Cortex of kidney (tissue), 1 donor: ENCODE measurements around the gene ASTN2.
"Not testable (repeated sequence)": the region's sequence is repeated elsewhere in the genome, so short reads cannot be mapped to it uniquely, and the experiment has no call there.

ENCODE experiments used
- DNase-seq: peaks from one replicate; lab custom pipeline; 2025; lab: John Stamatoyannopoulos, UW

Gene ASTN2

DNA sequence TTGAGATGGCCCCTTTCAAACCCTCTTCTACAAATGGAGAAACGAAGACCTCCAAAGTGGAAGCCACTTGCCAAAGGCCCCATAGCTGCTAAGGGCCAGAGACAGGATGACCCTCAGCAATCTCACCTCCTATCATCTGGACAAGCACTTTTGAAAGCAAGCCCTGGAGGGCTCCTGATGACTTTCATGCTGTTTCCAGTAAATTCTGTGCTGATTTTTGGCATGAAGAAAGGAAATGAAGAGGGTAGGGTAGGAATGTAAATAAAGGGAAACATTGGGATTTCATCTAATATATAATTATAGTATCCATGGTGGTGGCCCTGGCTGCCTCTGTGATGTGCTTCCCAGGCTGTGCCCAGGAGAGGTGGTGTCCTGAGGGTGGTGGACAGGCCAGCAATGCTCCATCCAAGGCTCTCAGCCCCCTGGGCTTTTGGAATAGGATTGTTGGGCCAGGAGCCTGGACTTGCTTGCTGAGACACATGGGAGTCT is 935.8 kb downstream of the ASTN2 start:
- no peak for DNase-seq

DNA sequence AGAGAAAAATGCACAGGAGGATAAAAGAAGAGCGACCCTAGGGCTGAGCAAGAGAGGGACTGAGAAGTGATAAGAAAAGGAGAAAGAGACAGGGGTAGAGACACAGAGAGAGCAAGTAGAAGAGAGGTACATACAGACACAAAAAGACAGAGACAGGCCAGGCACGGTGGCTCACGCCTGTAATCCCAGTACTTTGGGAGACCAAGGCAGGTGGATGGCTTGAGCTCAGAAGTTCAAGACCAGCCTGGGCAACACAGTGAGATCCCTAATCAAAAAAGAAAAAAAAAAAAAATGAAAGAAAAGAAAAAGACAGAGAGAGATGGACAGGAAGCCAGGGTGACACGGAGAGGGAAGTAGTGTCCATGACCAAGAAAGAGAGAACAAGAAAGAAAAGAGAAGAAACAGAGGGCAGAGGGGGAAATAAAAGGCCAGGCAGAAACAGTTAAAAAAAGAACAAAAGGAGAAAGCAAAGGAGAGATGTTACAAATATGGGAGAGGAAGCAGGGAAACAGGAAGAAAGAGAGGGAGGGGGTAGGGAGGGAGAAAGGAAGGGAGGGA is 937.2 kb downstream of the ASTN2 start:
- no peak for DNase-seq

DNA sequence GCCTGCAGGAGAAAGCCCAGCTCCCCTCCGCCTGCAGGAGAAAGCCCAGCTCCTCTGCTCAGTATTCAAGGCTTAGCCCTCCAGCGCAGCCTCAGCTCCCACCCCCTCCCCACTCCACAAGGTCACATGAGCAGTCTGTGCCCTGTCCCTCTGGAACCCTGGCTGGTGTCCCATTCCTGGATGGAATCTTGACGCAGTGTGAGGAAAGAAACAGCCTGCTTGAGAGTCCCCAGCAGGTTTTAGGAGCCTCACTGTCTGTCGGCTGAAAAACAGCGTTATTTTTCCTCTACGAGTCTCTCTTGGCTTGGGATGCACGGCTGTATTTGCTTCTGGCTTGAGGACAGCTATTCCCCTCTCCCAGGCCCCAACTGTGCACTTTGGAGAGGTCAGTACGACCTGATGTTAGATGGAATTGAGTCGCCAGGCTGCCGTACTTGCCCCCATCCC is 937.9 kb downstream of the ASTN2 start:
- no peak for DNase-seq

DNA sequence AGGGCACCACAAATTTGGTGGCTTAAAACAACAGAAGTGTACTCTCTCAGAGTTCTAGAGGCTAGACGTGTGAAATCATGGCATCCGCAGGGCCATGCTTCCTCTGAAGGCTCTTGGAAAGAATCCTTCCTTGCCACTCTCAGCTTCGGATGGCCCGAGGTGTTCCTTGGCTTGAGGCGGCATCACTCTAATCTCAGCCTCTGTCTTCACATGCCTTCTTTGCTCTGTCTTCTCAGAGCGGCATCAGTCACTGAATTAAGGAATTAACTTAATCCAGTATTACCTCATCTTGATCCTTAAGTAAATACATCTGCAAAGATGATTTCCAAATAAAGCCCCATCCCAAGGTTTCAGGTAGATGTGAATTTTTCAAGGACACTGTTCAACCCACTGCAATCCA is 938.9 kb downstream of the ASTN2 start:
- DNase-seq: no peak

DNA sequence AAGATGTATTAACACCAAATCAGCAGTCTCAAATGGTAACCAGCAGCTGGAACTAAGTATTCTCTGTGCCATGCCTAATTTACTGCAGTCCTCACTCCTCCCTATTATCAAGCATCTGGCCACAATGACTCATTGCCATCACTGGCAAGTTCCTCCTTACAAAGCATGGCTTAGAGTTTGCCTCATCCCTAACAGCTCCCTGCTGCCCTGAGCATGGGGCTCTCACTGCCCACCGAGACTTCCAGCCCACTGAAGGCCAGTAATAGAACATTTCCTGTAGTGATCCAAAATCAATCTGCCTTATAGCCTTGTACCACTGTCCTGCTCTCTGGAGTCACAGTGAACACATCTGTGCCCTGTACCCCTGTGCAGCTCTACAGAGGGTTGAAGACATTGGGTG is 939.7 kb downstream of the ASTN2 start:
- DNase-seq: no peak

DNA sequence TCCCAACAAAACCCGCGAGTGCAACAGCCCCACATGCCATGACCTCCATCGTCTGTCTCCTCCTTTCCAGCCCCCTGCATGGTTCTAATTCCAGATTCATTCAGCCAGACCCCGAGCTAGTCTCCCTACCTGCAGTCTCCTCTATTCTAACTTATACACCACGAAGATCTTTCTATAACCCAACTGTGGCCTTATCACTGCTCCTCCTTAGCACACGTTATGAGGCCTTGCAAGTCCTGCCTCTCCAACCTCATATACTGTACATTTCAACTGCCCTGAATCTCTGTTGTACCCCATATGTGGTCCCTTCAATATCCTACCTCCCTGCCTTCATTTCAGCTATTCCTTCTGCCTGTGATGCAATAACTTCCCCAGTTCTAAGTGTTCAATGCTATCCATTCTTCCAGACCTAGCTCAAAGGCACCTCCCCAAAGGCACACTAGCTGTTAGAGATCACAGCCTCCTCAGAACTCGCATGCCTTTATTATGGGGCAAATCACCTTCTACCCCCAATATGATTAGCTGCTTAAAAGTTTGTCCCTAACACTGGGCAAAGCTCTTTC is 942.8 kb downstream of the ASTN2 start:
- DNase-seq: no peak

DNA sequence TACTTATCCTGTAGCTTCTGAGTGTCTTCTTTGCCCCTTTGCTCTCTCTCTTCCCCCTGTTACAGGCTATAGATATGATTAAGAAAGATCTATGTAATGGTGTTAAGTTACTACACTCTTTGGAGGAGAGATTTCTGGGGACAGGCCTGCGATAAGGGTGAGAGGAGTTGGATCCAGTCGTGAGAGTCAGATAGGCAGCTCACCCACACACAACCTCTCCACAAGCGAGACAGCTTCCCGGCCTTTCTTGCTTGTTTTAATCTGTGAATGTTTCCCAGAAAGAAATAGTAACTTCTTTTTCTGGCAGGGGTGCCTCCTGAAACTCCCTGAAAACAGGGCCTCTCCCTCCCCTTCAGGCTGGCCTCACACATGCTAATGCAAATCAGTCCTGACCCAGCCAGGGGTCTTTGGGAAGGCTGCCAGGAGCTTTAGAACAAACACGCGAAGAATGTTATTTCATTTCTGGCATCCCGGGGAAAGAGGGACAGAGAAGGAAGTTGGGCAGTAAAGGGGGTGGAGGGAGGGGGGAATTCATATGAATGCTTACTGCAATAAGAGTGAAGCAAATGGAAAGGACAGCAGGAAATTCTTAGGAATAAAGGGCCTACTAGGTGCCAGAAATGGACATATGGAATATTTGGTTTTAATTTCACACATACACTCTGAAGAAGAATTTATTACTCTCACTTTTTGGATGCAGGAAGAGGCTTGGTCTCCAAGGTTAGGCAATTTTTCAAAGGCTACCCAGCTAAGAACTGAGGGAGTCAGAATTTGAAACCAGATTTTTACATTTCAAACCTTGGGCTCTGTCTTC is 943.6 kb downstream of the ASTN2 start:
- DNase-seq: no peak

DNA sequence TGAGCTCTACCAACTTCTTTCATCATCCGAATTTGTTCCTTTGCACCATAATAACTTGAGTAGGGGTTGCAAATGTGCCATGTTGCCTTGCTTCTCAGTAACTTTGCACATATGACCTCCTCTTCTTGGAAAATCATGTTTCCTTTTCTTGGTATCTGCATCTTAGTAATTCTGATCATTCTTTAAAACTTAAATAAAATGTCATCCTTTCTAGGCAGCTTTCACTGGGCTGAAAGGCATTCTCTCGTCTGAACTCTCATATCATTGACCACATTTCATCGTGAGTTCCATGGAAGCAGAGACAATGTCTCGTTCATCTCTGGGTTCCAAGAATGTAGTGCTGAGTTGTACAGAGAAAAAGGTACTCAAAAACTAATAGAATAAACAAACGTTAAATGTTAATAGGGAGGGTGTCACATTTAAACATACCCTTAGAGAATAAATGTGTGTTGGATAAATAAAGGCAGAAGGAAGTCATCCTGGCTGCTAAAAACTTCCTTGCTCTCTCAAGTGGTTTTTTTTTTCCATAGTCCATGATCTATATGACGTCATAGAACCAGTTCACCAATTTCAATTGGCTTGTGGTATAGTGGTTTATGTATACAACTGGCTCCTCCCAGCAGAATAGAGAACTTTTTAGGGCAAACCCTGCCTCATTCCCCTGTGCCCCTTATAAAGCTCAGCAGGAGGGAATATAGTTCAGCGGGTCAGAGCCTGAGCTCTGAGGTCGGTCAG is 945.9 kb downstream of the ASTN2 start:
- no peak for DNase-seq

DNA sequence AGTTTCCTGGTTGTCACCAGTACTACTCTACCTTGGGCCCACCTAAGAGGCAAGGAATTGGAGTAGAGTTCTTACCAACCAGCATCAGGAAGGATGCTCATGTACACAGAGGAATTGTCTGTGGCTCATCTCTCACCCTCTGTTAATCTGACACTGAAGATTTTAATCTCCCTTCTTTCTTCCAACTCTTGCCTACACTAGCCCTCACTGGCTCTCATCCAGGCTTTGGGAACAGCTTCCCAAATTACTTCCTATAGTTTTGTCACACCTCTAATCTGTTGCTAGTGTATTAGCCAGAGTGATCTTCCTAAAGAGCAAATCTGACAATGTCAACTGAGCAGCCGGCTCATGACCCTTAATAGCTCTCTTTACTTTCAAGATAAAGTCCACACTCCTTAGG is 946.5 kb downstream of the ASTN2 start:
- no peak for DNase-seq

DNA sequence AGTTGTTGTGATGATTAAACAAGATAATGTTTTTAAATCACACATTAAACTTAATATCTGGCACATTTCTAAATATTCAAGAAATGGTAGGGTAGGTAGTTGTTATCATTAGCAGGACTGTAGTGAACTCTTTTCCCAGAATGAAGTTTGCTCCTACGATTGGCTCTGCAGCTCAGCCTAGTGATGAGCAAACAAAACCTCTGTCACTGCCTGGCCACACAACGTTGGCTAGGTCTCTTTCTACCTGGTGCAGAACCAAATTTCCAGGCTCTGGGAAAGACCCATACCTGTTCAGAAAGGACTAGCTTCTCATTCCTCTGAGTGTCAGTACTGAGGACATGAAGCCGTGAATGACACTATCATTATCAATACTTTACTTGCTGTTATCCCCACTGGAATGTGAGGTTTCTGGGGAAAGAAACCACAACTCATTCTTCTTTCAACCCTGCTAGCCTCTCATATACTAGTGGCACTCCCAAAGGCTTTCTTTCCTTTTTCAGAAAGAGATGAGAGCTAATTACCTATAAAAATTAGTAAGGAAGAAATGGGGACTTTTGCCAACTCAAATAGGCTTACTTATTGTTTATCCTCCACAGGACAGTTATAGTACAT is 947.0 kb downstream of the ASTN2 start:
- DNase-seq: no peak

DNA sequence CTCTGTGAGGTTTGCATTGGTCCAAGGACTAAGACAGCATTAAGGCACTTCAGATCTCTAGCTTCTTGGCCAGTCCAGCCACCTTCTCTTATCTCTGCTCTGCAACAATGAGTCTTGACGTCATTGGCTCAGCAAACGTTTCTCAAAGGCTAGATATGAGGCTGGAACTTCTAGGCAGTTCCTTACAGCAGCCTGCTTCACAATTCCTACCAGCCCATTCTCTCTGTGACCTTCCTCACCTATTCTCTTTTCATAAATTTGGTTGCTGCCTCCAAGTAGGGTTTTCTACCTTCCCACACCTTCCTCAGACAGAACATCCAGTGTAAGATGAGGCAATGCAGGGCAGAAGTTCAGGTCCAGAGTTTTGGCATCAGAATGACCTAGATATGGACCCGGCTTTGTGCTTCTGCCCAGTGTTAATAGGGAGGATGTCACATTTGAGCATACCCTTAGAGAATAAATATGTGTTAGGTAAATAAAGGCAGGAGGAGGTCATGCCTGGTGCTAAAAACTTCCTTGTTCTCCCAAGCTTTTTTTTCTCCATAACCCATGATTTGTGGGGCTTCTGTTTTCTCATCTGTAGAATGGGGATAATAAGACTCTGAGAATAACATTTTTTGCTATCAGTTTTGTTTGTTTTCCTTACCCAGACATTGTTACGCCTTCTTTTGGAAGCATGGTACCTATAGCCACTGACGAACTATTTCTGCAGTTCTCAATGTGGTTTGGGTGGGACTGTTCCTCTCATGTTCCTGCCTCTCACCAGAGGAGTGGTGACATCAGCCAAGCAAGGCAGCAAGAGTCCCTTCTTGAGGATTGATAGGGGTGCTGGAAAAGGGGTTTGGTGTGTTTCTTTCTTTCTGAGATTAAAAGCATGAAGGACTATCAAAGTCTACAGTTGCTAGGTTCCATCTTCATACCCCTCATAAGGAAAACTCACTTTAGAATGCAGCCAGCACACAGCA is 948.3 kb downstream of the ASTN2 start:
- no peak for DNase-seq

DNA sequence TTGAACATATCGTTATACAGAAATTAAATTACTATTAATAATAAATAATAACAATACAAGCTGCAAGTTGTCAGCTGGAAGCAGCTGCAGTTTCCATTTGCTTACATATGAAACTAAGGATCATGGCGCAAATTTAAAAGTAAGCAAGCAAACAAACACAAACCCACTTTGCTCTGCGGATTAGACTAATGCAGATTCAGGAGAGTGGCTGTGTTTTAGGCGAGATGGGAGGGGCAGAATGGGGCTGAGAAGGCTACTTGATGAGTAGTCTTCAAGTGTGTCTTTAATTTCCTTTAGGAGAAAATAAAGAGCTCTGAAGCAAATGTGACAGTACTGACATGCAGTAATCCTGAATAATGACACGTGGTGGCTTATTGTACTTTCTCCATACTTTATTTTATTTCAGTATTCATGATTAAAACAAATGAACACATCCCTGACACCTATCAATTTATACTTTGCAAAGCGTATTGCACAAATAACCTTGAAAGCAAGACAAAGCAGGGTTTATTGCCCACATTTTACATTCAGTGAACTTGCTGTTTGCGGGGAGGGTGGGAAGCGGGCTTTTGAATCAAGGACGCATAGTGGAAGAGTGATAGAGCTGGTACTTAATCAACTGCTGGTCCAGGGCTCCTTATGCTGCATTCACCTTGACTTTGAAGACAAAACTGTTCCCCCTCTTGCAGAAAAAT is 949.1 kb downstream of the ASTN2 start:
- no peak for DNase-seq

DNA sequence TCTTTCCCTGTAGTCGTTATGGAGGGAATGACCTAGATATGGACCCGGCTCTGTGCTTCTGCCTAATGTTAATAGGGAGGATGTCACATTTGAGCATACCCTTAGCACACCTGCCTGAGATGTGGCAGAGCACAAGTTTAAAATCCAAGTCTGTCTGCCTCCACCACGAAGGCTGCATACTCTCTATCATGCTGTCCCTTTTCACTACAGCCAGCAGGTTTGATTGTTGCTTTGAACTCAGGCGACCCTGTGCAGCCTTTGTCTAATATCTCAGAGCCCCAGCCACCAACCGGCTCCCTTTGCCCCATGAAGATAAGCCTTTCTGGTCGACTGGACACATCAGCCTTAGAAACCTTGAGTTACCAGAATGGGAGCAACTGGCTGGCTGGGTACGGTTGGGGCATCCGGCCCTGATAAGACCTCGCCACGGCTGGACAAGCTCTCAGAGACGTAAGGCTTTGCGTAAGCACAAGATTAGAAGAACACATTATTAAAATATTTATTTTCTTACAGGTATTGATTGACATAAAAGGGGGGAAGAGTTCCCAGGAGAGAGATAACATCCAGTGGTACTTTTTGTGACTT is 949.8 kb downstream of the ASTN2 start:
- no peak for DNase-seq

DNA sequence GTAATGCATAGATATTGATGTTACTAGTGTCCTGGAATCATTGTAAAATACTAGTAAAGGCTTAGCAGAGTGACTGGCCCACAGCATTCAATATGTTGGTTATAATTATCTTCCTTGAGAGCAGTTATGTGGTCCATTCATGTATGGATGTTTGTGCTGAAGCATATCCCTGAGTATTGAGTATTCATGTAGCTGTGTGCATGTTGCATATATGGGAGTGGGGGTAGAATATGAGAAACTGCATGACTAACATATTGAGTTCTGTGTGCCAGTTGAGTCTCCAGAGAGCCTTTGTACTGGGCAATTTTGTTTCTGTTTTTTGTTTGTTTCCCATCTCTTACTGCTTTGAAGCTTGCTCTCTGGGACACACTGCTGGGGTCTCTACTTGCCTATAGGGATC is 950.4 kb downstream of the ASTN2 start:
- no peak for DNase-seq

DNA sequence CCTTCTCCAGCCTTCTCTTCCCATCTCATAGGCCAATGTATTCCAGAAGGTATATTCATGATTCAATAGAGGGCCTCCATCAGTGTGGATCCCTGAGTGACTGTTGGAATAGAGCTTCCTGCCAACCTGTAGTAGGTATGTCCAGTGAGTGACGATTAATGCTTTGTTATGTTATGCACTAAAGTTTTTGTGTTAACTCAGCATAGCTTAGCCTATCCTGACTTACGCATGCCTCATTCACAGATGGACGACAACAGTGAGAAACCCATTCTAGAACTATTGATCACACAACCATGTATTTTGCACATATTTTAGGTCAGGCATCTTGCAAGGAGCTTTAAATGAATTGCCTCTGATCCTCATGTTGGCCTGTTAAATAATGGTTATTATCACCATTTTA is 953.2 kb downstream of the ASTN2 start:
- no peak for DNase-seq

DNA sequence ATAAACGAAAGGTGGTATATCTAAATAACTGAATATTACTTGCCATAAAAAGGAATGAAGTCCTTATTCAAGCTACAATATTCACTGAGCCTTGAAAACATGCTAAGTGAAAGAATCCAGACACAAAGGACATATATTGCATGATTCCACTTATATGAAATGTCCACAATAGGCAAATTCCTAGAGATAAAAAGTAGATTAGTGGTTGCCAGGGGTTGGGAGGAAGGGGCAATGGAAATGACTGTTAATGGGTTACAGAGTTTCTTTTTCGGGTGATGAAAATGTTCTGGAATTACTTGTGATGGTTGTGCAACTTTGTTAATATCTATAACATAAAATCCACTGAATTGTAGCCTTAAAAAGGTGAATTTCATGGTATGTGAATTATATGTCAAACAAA is 954.8 kb downstream of the ASTN2 start:
- no peak for DNase-seq

DNA sequence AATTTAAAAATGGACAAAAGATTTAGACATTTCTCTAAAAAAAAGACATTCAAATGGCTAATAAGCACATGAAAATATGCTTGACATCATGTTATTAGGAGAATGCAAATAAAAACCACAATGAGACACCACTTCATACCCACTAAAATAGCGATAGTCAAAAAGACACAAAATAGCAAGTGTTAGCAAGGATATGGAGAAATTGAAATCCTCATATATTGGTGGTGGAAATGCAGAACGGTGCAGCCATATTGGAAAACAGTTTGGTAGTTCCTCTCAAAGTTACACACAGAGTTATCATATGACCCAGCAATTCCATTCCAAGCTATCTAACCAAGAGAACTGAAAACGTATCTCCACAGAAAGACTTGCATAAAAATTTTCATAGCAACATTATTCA is 955.3 kb downstream of the ASTN2 start:
- no peak for DNase-seq

DNA sequence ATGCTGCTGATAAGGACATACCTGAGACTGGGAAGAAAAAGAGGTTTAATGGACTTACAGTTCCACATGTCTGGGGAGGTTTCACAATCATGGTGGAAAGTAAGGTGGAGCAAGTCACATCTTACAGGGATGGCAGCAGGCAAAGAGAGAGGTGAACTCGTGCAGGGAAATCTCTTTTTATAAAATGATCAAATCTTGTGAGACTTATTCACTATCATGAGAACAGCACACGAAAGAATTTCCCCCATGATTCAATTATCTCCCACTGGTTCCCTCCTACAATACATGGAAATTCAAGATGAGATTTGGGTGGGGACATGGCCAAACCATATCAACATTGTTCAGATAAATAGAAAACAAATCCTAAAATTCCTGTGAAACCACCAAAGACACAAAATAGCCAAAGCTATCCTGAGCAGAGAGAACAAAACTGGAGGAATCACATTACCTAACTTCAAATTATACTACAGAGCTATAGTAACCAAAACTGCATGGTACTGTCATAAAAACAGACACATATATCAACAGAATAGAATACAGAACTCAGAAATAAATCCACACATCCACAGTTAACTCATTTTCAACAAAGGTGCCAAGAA is 958.3 kb downstream of the ASTN2 start:
- no peak for DNase-seq

DNA sequence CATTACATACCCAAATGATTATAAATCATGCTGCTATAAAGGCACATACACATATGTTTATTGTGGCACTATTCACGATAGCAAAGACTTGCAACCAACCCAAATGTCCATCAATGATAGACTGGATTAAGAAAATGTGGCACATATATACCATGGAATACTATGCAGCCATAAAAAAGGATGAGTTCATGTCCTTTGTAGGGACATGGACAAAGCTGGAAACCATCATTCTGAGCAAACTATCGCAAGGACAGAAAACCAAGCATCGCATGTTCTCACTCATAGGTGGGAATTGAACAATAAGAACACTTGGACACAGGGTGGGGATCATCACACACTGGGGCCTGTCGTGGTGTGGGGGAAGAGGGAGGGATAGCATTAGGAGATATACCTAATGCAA is 960.3 kb downstream of the ASTN2 start:
- DNase-seq: not testable (repeated sequence)

DNA sequence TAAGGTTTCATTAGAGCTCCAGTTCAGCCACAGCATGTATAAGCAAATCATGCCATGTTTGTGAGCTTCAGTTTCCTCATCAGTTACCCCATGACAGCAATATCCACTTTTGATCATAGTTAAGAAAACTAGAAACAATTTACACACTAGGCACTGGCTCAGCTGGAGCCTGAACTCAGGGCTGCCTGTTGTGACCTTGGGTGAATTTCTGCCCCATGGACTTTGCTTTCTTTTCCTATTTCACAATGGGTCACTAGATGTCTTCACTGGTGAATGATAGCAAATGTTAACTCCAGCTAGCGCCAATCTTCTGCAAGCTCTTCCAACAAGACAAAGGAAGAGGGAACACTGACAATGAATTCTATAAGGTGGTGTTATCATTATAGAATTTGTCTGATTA is 961.1 kb downstream of the ASTN2 start:
- no peak for DNase-seq
